CD4-positive, alpha-beta T cell treated with Interleukin-21 for 1 hour (primary cell): Measurements from ENCODE around the gene EPS8.

Experiments
- DNase-seq: peaks from one replicate; pipeline ENCODE4 v3.0.0-alpha.2; 2020

EPS8 gene

DNA sequence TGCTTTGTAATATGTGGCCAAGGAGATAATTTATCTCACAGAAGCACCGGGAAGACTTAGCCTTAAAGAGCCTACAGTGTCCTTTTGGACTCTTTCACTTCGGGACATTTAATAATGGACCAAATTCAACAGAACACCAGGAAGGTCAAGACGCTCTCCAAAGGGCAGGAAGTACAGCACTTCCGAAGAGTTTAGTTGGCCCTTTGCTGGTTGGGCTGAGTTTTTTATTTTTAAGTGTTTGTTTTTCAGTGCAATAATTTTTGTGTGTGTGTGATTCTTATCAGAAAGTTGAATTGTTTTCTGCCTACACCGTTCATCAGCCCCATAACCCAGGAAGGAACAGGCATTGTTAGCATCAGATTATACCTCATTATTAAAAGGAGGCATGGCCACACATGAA, 193.0 kb downstream of the EPS8 start:
- no peak for DNase-seq

- no peak for DNase-seq
These were observed 196.3 kb downstream of the EPS8 start for GRCh38 chr12:15592934-15593333.

GRCh38 chr12:15591811-15592210, 197.4 kb downstream of the EPS8 start:
- DNase-seq, result no peak

DNA sequence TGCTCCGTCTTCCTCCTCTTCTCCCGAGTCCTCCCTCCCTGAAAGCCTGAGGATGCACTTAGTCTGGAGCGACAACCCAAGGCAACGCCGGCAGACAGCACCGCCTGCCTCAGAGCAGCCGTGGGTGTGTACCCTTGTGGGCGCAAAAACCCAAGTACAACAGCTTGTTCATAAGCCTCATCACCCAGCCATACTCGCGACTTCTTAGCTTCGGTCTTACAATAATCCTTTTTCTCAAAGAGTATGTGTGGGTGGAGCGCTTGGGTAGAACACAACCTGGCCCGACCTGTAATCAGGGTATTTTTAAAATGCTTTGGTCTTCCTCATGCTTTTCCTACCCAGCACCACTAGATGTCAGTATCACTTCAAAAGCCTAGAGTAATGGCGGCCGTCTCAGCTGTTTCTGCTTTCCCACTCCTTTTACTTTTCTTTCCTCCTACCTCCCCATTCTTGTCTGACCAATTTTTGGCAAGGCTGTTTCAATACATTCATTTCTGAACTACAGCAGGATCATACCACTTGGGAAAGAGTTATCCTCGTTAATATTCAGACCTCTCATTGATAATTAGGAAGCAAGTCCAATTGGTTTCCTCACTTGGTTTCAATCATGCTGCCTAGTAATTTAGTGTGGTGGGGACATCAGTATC, 198.9 kb downstream of the EPS8 start:
- peak; percentile 72 for DNase-seq

DNA sequence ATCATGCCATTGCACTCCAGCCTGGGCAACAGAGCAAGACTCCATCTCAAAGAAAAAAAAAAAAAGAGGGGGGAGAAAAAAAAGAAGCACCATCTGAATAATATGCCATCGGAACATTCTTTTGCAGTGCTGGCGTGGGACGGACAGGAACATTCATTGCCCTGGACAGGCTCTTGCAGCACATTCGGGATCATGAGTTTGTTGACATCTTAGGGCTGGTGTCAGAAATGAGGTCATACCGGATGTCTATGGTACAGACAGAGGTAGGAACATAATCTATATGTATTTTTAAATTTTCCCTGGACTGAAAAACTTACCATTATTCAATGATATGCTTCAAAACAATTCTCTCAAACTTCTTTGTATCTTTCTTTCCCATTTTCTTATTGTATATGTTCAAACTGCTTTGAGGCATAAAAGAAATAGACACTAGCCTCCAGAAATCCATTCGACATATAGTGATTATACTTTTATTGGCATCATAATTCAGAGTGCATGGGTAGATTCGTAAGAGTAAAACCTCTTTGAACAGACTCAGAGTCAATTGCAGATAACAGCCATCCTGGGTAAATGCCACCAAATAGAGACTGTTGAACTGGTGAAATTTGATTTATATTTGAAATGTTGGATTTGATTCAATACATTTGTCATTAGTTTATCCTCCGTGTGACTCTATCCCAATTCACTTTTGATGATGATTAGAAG, 199.7 kb downstream of the EPS8 start:
- no peak for DNase-seq

DNA sequence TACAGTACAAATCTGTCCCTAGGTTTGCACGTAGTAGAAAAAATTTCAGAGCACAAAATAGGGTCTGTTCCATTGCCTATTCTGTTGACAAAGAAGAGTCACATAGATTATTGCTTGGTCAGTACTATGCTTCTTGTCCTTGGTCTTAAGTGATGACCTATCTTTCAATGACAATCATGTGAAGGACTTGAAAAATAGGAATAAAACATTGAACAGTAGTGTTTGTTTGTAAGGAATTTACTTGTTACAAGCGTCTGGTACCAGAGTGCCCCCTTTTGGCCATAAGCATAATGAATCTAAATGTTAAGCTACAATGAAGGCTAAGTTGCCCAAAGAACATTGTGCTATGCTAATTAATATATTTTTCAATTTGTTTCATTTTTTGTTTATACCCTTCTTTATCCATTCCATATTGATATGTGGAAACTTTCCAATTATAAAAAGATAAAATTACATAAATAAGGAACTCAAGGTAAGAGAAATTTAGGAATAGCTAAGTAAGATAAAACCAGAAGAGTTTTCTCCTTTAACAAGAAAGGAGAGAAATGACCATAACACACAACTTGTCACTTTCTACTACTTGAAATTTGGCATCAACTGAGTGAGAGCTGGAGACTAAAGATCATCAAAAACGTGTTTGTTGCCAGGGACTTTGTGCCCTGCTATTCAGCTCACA, 204.7 kb downstream of the EPS8 start:
- DNase-seq, result peak; percentile 63

DNA sequence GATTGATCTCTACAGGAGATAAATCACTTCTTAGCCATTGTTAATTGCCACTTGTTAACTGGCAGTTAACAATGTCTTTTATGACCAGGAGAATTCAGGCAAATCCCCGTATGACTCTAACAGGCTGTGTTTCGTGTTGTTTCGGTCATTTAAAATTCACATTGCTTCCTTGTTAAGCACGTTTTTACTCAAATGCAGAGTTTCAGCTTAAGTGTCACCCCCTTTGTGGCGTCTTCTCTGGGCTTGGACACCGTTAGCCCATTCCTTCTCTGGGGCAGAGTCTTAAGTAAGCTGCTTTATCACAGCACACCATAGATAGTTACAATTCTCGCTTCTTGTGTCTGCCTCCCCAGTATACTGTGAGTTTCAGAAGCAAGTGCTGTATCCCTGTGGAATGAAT, 205.4 kb downstream of the EPS8 start:
- DNase-seq, result no peak

DNA sequence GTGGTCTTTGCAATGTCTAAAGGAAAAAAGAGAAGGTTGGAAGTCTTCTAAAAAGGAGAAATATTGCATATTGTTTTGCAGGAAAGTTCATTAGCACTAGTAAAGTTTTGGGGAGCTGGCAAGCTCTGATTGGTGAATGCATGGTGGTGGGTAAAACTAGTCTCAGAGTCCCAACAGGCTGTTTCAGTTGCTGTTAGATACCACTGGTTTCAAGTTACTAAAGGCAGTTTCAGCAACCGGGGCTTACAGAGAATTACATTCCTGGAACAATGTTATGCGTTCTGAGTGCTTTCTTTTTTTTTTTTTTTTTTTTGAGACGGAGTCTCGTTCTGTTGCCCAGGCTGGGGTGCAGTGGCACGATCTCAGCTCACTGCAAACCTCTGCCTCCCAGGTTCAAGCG, 208.2 kb downstream of the EPS8 start:
- DNase-seq, result no peak

GRCh38 chr12:15580431-15580830, 208.8 kb downstream of the EPS8 start:
- DNase-seq, result peak; percentile 37

DNA sequence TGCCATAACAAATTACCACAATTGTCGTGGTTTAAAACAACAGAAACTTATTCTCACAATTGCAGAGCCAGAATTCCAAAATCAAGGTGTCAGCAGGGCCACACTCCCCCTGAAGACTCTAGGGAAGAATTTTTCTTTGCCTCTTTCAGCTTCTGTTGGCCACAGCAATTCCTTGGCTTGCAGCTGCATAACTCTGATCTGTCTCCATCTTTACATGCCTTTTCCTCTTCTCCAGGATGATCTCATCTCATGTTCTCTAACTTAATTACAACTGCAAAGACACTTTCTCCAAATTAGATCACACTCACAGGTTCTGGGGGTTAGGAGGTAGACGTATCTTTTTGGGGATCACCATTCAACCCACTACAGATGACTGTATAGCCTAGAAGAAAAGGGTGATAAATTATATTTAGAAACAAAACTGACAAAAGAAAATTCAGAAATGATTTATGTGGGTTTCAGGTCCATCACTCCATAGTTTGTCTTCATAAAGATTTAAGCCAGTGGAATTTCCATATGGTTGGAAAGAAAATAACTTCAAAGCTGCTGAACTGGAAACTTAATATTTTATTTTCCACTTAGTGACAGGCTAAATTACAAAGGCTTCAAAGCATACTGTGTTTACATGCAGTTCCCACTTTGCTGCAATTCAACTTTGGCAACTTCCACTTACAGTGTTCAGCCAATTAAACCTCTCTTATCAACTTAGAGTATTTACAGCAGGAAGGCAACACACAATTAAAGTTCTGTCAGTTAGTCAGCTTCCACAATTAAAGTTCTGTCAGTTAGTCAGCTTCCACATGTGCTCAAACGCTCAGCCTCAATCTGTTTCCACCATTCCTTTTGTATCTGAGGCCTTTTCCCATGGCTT, 213.3 kb downstream of the EPS8 start:
- DNase-seq, result no peak

- no peak for DNase-seq
These were observed 214.8 kb downstream of the EPS8 start for GRCh38 chr12:15574353-15574752.
